Measurements from ENCODE around the gene CDK5R2. TPM values are rescaled to one million over a fixed set of nuclear protein-coding genes. Genes with fewer than 3 reads are reported as not detected.

The CDK5R2 gene
- total and polyA plus RNA-seq, 2 of the 13 experiments (the other 11 are each of a cell fraction or from before 2014, with no cell fraction given) = not detected

DNA sequence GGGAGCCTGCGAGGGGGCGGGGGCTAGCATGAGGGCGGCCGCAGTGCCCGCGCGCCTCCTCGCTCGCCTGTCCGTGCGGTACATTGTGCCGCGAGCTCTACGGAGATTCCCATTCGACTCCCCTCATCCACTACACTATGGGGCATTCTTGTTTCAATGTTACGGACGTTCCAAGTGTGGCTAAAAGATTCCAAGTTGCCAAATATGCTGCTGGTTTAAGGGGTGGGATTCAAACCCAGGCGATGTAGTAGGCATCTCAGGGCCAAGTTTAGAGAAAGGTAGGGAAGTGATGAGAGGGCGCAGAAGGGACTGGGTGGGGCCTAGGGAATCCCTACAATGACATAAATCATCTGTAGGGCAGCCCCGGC, 43.8 kb downstream of the CDK5R2 start (continued):
- TF ChIP-seq, protein P1, sequence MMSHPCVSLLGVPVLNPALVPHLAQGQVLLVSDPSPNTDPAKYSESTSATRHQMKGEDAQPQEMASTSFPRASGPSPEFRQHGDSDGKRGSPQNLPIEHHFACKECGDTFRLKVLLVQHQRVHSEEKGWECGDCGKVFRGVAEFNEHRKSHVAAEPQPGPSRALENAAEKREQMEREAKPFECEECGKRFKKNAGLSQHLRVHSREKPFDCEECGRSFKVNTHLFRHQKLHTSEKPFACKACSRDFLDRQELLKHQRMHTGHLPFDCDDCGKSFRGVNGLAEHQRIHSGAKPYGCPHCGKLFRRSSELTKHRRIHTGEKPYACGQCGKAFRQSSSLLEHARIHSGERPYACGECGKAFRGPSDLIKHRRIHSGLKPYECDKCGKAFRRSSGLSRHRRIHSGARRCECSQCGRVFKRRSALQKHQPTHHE (CRISPR knock-in tag; IDR thresholded peaks at IDR 0.05; ENCODE audit: borderline replicate concordance) = no peak
- TF ChIP-seq ZNF605 (CRISPR knock-in tag; IDR thresholded peaks at IDR 0.05) (no peak), MAZ (IDR thresholded peaks at IDR 0.05; ENCODE audit: borderline replicate concordance, low read depth, low read length) (no peak), MAZ (CRISPR knock-in tag; IDR thresholded peaks at IDR 0.05; ENCODE audit: low read depth) (no peak), CEBPB (IDR thresholded peaks at IDR 0.05; ENCODE audit: borderline replicate concordance, low read depth, low read length) (no peak), ZNF460 (CRISPR knock-in tag; IDR thresholded peaks at IDR 0.05; ENCODE audit: borderline replicate concordance) (0 out of 2 replicates have a peak, but pooled peaks have one; percentile 21), MIER3 (CRISPR knock-in tag; IDR thresholded peaks at IDR 0.05; ENCODE audit: borderline replicate concordance) (no peak), GZF1 (CRISPR knock-in tag; IDR thresholded peaks at IDR 0.05) (no peak), ELF3 (CRISPR knock-in tag; IDR thresholded peaks at IDR 0.05) (no peak), NFKBIZ (CRISPR knock-in tag; IDR thresholded peaks at IDR 0.05) (no peak), ZNF615 (CRISPR knock-in tag; IDR thresholded peaks at IDR 0.05; ENCODE audit: borderline replicate concordance) (no peak), FOXA3 (CRISPR knock-in tag; IDR thresholded peaks at IDR 0.05) (no peak), ZNF383 (CRISPR knock-in tag; IDR thresholded peaks at IDR 0.05; ENCODE audit: borderline replicate concordance) (no peak), SALL2 (CRISPR knock-in tag; IDR thresholded peaks at IDR 0.05) (no peak), ARID2 (CRISPR knock-in tag; IDR thresholded peaks at IDR 0.05; ENCODE audit: borderline replicate concordance) (no peak), ZFP36 (IDR thresholded peaks at IDR 0.05; ENCODE audit: borderline replicate concordance, low read depth, low read length, partially characterized antibody) (no peak)
- TF ChIP-seq, protein P2, sequence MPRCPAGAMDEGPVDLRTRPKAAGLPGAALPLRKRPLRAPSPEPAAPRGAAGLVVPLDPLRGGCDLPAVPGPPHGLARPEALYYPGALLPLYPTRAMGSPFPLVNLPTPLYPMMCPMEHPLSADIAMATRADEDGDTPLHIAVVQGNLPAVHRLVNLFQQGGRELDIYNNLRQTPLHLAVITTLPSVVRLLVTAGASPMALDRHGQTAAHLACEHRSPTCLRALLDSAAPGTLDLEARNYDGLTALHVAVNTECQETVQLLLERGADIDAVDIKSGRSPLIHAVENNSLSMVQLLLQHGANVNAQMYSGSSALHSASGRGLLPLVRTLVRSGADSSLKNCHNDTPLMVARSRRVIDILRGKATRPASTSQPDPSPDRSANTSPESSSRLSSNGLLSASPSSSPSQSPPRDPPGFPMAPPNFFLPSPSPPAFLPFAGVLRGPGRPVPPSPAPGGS (CRISPR knock-in tag; IDR thresholded peaks at IDR 0.05) = 0 out of 2 replicates have a peak, but pooled peaks have one; percentile 53
- TF ChIP-seq, protein P3, sequence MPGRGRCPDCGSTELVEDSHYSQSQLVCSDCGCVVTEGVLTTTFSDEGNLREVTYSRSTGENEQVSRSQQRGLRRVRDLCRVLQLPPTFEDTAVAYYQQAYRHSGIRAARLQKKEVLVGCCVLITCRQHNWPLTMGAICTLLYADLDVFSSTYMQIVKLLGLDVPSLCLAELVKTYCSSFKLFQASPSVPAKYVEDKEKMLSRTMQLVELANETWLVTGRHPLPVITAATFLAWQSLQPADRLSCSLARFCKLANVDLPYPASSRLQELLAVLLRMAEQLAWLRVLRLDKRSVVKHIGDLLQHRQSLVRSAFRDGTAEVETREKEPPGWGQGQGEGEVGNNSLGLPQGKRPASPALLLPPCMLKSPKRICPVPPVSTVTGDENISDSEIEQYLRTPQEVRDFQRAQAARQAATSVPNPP (CRISPR knock-in tag; IDR thresholded peaks at IDR 0.05) = no peak
- TF ChIP-seq, protein P4, sequence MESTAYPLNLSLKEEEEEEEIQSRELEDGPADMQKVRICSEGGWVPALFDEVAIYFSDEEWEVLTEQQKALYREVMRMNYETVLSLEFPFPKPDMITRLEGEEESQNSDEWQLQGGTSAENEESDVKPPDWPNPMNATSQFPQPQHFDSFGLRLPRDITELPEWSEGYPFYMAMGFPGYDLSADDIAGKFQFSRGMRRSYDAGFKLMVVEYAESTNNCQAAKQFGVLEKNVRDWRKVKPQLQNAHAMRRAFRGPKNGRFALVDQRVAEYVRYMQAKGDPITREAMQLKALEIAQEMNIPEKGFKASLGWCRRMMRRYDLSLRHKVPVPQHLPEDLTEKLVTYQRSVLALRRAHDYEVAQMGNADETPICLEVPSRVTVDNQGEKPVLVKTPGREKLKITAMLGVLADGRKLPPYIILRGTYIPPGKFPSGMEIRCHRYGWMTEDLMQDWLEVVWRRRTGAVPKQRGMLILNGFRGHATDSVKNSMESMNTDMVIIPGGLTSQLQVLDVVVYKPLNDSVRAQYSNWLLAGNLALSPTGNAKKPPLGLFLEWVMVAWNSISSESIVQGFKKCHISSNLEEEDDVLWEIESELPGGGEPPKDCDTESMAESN (CRISPR knock-in tag; conservative IDR thresholded peaks at IDR 0.05) = no peak
- TF ChIP-seq, protein P5, sequence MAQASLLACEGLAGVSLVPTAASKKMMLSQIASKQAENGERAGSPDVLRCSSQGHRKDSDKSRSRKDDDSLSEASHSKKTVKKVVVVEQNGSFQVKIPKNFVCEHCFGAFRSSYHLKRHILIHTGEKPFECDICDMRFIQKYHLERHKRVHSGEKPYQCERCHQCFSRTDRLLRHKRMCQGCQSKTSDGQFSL (CRISPR knock-in tag; IDR thresholded peaks at IDR 0.05) = no peak
- TF ChIP-seq, protein P6, sequence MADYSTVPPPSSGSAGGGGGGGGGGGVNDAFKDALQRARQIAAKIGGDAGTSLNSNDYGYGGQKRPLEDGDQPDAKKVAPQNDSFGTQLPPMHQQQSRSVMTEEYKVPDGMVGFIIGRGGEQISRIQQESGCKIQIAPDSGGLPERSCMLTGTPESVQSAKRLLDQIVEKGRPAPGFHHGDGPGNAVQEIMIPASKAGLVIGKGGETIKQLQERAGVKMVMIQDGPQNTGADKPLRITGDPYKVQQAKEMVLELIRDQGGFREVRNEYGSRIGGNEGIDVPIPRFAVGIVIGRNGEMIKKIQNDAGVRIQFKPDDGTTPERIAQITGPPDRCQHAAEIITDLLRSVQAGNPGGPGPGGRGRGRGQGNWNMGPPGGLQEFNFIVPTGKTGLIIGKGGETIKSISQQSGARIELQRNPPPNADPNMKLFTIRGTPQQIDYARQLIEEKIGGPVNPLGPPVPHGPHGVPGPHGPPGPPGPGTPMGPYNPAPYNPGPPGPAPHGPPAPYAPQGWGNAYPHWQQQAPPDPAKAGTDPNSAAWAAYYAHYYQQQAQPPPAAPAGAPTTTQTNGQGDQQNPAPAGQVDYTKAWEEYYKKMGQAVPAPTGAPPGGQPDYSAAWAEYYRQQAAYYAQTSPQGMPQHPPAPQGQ (CRISPR knock-in tag; IDR thresholded peaks at IDR 0.05; ENCODE audit: borderline replicate concordance) = no peak
- TF ChIP-seq, protein P7, sequence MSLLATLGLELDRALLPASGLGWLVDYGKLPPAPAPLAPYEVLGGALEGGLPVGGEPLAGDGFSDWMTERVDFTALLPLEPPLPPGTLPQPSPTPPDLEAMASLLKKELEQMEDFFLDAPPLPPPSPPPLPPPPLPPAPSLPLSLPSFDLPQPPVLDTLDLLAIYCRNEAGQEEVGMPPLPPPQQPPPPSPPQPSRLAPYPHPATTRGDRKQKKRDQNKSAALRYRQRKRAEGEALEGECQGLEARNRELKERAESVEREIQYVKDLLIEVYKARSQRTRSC (CRISPR knock-in tag; IDR thresholded peaks at IDR 0.05; ENCODE audit: low read depth) = no peak
